Suprapubic skin (tissue), 4 donors: ENCODE data around the gene CLDN6. TPM values are rescaled to one million over a fixed set of nuclear protein-coding genes. Genes with fewer than 3 reads are reported as not detected.

Experiments
- DNase-seq, 2 donors: peaks; one replicate each; pipeline ENCODE4 v3.0.0-alpha.2; 2019; ENCODE audit warnings: low spot score in 2 of 2
- H3K27ac ChIP-seq: fragments of 200-600 bp; sonication (generic); one replicate; pipeline ENCODE4 v1.5.1; 2019
- H3K27me3 ChIP-seq: fragments of 200-600 bp; sonication (generic); one replicate; pipeline ENCODE4 v1.5.1; 2019
- H3K36me3 ChIP-seq: fragments of 200-600 bp; sonication (generic); one replicate; pipeline ENCODE4 v1.5.1; 2019
- H3K4me1 ChIP-seq: fragments of 200-600 bp; sonication (generic); one replicate; pipeline ENCODE4 v1.5.1; 2019
- H3K4me3 ChIP-seq: fragments of 200-600 bp; sonication (generic); one replicate; pipeline ENCODE4 v1.5.1; 2019; ENCODE audit warnings: mild to moderate bottlenecking
- H3K9me3 ChIP-seq: fragments of 200-600 bp; sonication (generic); one replicate; pipeline ENCODE4 v1.5.1; 2019
- CTCF ChIP-seq, 2 donors: fragments of 200-600 bp in 1 of 2; fragments of 450-650 bp in 1 of 2; sonication (generic) in 1 of 2; IDR thresholded peaks; one replicate each; pipeline ENCODE4 v1.5.1; 2016 to 2019; ENCODE audit warnings: antibody characterized with exemption in 2 of 2, mild to moderate bottlenecking in 1 of 2, moderate library complexity in 1 of 2
- EP300 ChIP-seq: sonication (generic); formaldehyde crosslinking; IDR thresholded peaks from one replicate; pipeline ENCODE4 v1.6.1; 2017; ENCODE audit warnings: antibody characterized with exemption
- POLR2A ChIP-seq, 2 donors: fragments of 450-650 bp; IDR thresholded peaks; one replicate each; pipeline ENCODE4 v1.6.1; 2017; ENCODE audit warnings: antibody characterized with exemption in 2 of 2, mild to moderate bottlenecking in 2 of 2, moderate library complexity in 2 of 2
- POLR2AphosphoS5 ChIP-seq, 3 donors: sonication (generic); formaldehyde crosslinking; IDR thresholded peaks; one replicate each; pipeline ENCODE4 v1.6.1; 2017; ENCODE audit warnings: antibody characterized with exemption in 3 of 3
- WGBS: methylation state at CpG from one replicate; pipeline ENCODE4 v1.1.5; 2018; 5-methylcytosine and 5-hydroxymethylcytosine counted together
- total RNA-seq, 4 donors: library from RNA; depleted of rRNA; stranded (reverse); fragments of >200 nt; gene quantifications; one replicate each; pipeline ENCODE4 v1.1.0, GENCODE V29; 2016

The CLDN6 gene
- total RNA-seq, 4 donors from 2014 or later: not detected

GRCh38 chr16:2976673-2977072 lies 41.3 kb downstream of the CLDN6 start:
- no peak overlapping the region for H3K27ac ChIP-seq
- 85% methylated on average over 5 of the region's 15 CpGs for WGBS
- H3K4me1 ChIP-seq: peaks cover 16% of the 10 kb centered on the region
- peaks cover 7% of the 10 kb centered on the region for H3K27me3 ChIP-seq
- no peaks in the 10 kb centered on the region for H3K36me3 ChIP-seq
- no peaks in the 10 kb centered on the region for H3K9me3 ChIP-seq
- H3K4me3 ChIP-seq: no peak overlapping the region
- TF ChIP-seq POLR2A (IDR thresholded peaks at IDR 0.05) (no peak), POLR2AphosphoS5 (IDR thresholded peaks at IDR 0.05) (no peak), CTCF (IDR thresholded peaks at IDR 0.05) (no peak), EP300 (no peak)
- DNase-seq: no peak

DNA sequence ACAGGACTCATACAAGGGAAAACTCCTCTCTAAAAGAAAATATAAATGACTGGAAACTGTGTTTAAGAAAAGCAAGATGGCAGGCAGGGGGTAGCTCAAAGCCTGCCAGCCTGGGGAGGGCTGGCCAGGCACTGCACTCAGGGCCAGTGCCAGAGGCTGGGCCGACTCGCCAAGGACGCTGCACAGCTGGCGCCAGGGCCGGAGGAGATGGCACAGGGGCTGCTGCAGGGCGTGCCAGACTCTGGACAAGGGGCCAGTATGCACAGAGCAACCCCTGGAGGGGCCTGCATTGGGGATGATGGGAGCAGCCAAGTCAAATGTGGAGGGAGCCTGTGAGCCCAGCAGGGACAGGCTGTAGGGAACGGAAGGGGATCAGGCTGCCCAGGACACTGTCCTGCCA lies 41.8 kb downstream of the CLDN6 start:
- Histone ChIP-seq H3K36me3 (no peaks in the 10 kb centered on the region), H3K4me1 (peaks cover 15% of the 10 kb centered on the region), H3K9me3 (no peaks in the 10 kb centered on the region), H3K27me3 (peaks cover 7% of the 10 kb centered on the region), H3K27ac (no peak overlapping the region), H3K4me3 (no peak overlapping the region)
- 94% methylated on average over 7 of the region's 7 CpGs for whole genome bisulfite sequencing
- no peak for TF ChIP-seq EP300
- TF ChIP-seq POLR2AphosphoS5 (IDR thresholded peaks at IDR 0.05): no peak
- TF ChIP-seq CTCF (IDR thresholded peaks at IDR 0.05): no peak
- TF ChIP-seq POLR2A (IDR thresholded peaks at IDR 0.05): no peak
- no peak for DNase-seq

GRCh38 chr16:2975161-2975795 lies 42.7 kb downstream of the CLDN6 start:
- peaks cover 7% of the 10 kb centered on the region for H3K27me3 ChIP-seq
- H3K4me3 ChIP-seq: no peak overlapping the region
- no peaks in the 10 kb centered on the region for H3K36me3 ChIP-seq
- H3K4me1 ChIP-seq: peaks cover 16% of the 10 kb centered on the region
- H3K9me3 ChIP-seq: no peaks in the 10 kb centered on the region
- no peak overlapping the region for H3K27ac ChIP-seq
- no peak for DNase-seq
- WGBS: 93% methylated on average over 14 of the region's 28 CpGs
- TF ChIP-seq POLR2A (IDR thresholded peaks at IDR 0.05) (no peak), EP300 (no peak), POLR2AphosphoS5 (IDR thresholded peaks at IDR 0.05) (no peak), CTCF (IDR thresholded peaks at IDR 0.05) (no peak)

- H3K4me1 ChIP-seq: peaks cover 17% of the 10 kb centered on the region
- H3K4me3 ChIP-seq: no peak overlapping the region
- no peak for DNase-seq
- H3K27ac ChIP-seq: no peak overlapping the region
- no peaks in the 10 kb centered on the region for H3K9me3 ChIP-seq
- peaks cover 2% of the 10 kb centered on the region for H3K27me3 ChIP-seq
- no peaks in the 10 kb centered on the region for H3K36me3 ChIP-seq
- TF ChIP-seq CTCF (IDR thresholded peaks at IDR 0.05) (no peak), POLR2A (IDR thresholded peaks at IDR 0.05) (no peak), POLR2AphosphoS5 (IDR thresholded peaks at IDR 0.05) (no peak), EP300 (no peak)
- no CpG with 5 or more reads among the region's 15 CpGs for WGBS
These were observed 43.5 kb downstream of the CLDN6 start for GRCh38 chr16:2974319-2975056.

- TF ChIP-seq POLR2A (IDR thresholded peaks at IDR 0.05) (no peak), POLR2AphosphoS5 (IDR thresholded peaks at IDR 0.05) (no peak), CTCF (IDR thresholded peaks at IDR 0.05) (no peak), EP300 (no peak)
- whole genome bisulfite sequencing: 40% methylated on average over 2 of the region's 17 CpGs
- Histone ChIP-seq H3K27me3 (no peaks in the 10 kb centered on the region), H3K27ac (no peak overlapping the region), H3K9me3 (no peaks in the 10 kb centered on the region), H3K4me3 (no peak overlapping the region), H3K4me1 (peaks cover 19% of the 10 kb centered on the region), H3K36me3 (no peaks in the 10 kb centered on the region)
- no peak for DNase-seq
These were observed 44.2 kb downstream of the CLDN6 start for GRCh38 chr16:2973605-2974318.
